ENCODE data around the gene OGFR. TPM values are rescaled to one million over a fixed set of nuclear protein-coding genes. Genes with fewer than 3 reads are reported as not detected.

Gene OGFR
- total RNA-seq, 3 donors from 2014 or later: 39.3 to 63.1 (median 48.5) TPM

DNA sequence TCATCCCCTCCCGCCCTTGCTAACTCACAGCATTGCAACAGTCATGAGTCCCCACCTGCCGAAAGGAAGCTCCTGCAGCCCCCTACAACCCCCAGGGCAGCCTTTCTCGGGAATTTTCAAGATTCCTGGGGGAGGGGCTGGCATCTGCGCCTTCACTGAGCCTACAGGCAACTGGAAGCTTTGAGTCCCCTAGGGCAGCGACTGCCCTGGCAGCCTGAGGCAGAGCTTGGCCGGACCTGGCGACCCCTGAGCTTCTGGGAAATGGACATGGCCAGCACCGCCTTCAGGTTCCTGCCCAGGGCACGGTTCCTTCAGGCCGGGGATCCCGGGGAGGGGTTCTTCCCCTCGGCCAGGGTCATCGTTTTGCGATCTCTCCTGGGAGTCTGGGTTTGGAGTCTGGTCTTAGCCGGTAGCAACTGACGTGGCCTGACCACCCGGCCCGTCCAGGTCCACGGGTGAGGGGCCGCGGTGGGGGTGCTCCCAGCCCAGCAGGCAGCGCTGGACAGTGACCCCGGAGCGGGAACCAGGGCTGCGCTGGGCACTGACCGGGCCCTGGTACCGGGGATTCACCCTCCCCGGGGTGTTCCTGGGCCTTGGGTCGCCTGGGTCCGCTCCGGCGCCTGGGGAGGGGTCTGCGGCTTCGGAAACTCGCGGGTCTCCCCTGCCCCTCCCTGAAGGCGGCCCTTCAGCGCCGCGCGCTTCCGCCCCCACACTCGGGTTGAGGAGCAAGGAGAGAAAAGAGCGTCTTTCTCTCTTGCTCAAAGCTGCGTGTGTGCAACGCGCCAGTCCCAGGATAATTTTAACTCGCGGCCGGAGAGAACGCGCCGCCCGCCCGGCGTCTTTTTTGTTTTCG is 11.6 kb downstream of the OGFR start:
- no peak overlapping the region for H3K4me3 ChIP-seq
- no peak for ATAC-seq
- H3K36me3 ChIP-seq (ENCODE audit: low read depth): peaks cover 4% of the 10 kb centered on the region
- TF ChIP-seq, protein P1, sequence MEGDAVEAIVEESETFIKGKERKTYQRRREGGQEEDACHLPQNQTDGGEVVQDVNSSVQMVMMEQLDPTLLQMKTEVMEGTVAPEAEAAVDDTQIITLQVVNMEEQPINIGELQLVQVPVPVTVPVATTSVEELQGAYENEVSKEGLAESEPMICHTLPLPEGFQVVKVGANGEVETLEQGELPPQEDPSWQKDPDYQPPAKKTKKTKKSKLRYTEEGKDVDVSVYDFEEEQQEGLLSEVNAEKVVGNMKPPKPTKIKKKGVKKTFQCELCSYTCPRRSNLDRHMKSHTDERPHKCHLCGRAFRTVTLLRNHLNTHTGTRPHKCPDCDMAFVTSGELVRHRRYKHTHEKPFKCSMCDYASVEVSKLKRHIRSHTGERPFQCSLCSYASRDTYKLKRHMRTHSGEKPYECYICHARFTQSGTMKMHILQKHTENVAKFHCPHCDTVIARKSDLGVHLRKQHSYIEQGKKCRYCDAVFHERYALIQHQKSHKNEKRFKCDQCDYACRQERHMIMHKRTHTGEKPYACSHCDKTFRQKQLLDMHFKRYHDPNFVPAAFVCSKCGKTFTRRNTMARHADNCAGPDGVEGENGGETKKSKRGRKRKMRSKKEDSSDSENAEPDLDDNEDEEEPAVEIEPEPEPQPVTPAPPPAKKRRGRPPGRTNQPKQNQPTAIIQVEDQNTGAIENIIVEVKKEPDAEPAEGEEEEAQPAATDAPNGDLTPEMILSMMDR (IDR thresholded peaks at IDR 0.05): no peak
- intact Hi-C loops (cut with DNase I, micrococcal nuclease): no loop called here
- no peaks in the 10 kb centered on the region for H3K9me3 ChIP-seq
- DNase-seq: no peak
- peaks cover 27% of the 10 kb centered on the region for H3K4me1 ChIP-seq (ENCODE audit: low read depth)

DNA sequence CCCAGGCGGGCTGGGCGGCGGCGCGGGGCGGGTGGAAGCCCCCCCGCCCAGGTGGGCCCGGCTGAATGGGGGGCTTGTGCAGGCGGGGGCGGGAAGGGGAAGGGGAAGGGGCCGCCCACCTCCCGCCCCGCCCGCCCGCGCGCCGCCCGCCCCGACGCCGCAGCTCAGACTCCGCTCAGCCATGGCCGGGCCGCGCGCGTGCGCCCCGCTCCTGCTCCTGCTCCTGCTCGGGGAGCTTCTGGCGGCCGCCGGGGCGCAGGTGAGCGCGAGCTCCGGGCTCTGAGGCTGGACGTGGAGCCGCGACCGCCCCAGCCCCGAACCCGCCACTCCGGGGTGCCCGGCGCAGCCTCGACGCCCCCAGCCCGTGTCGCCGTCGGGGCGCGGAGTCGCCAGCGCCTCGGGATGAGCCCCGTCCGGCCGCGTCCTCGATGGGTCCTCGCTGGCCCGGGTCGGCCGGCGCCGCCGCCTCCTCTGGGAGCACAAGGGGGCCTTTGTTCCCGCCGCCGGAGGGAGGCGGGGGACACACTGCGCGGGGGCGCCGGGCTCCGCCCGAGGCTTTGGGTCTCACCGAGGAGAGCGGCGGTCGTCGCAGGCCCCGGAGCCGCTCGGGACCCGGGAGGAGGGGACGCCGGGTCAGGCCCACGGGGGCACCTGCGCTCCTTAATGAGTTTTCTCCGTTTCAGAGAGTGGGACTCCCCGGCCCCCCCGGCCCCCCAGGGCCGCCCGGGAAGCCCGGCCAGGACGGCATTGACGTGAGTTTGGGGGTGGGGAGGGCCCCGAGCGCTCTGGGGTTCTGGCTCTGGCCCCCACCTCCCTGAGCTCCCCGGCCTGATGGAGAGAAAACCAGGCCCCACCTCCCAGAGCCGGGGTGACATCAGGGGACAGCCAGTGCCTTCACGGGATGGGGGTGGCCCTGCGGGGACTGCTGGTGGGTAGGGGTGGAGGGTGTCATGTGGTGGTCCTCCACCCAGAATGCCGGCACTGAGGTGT is 12.5 kb downstream of the OGFR start, which contains the start of gene COL9A3:
TSS of gene COL9A3 (plus strand) at position 167 of the 990 bp plus-strand sequence. CDS start at position 182, 15 bp downstream.
- Histone ChIP-seq H3K4me1 (ENCODE audit: low read depth) (peaks cover 27% of the 10 kb centered on the region), H3K36me3 (ENCODE audit: low read depth) (no peaks in the 10 kb centered on the region), H3K4me3 (no peak within 1 kb of the TSS), H3K9me3 (no peaks in the 10 kb centered on the region)
- intact Hi-C loops (cut with DNase I, micrococcal nuclease): no loop called here
- DNase-seq (no peak), ATAC-seq (no peak)
- TF ChIP-seq, protein P1 (IDR thresholded peaks at IDR 0.05): no peak

DNA sequence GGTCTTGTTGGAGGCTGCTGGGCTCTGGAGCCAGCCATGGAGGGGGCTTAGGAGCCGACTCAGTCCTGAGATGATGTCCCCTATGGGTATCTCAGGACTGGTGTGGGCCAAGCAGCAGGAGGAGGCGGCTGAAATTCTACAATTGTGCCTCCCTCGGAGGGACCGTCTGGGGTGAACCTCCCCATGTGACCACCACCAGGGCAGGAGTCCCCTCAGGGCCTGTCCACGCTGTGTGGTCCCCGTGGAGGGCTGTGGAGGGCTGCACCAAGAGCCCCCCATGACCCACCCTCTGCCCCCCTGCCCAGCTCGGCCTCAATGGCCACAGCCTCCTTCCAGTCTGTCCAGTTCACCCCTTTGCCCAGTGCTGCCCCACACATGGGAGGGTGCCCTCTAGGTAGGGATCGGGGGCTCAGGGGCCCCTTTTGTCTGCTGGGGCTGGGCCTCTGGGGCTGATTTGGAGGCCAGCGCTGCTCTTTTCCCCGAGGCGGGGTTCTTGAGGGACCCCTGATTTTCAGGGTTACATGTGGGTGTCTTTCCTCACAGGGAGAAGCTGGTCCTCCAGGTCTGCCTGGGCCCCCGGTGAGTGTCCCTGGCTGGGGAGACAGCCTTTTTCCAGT is 13.4 kb downstream of the OGFR start:
- TF ChIP-seq, protein P1 (IDR thresholded peaks at IDR 0.05): no peak
- Histone ChIP-seq H3K4me3 (no peak overlapping the region), H3K9me3 (no peaks in the 10 kb centered on the region), H3K4me1 (ENCODE audit: low read depth) (peaks cover 27% of the 10 kb centered on the region), H3K36me3 (ENCODE audit: low read depth) (no peaks in the 10 kb centered on the region)
- no peak for DNase-seq
- intact Hi-C loops (cut with DNase I, micrococcal nuclease): no loop called here
- no peak for ATAC-seq

DNA sequence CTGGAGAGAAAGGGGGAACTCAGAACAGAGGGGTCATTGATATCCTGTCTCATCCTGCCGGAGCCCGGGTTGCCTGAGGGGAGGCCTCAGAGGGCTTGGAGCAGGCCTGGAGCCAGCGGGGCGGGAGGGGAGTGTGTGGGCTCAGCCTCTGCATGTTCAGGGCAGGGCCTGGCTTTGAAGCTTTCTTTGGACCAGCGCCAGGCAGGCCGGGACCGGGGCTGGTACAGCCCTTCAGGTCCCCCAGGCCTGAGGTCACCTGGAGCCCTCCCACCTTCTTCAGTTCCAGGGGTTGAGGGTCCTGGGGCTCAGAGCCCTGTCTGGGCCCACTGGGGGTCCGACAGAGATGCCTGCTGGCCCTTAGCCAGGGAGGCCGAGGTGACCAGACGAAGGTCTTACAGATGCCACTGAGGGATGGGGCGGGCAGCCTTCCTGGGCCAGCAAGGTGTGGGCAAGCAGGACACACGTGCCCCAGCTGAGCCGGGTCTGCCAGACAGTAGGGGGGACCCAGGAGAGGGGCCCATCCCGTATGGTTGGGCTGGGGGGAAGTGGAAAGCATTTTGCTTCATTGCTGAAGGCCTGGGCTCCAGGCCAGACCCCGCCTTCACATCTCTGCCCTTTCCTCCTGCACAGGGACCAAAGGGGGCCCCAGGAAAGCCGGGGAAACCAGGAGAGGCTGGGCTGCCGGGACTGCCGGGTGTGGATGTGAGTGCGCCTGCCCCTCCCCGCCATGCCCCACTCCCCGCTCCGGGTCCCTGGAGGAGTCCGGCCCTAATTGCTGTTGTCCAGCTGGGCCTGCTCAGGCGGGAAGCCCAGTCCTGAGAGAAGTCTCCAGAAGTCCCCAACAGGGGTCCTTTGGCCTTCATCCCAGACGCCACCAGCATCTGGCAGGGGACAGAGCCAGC is 14.2 kb downstream of the OGFR start:
- DNase-seq (peak in 1 of 3 donors; percentile 54), ATAC-seq (peak; percentile 31)
- Histone ChIP-seq H3K9me3 (no peaks in the 10 kb centered on the region), H3K4me1 (ENCODE audit: low read depth) (peaks cover 27% of the 10 kb centered on the region), H3K4me3 (no peak overlapping the region), H3K36me3 (ENCODE audit: low read depth) (no peaks in the 10 kb centered on the region)
- intact Hi-C loops (cut with DNase I, micrococcal nuclease): no loop called here
- TF ChIP-seq, protein P1 (IDR thresholded peaks at IDR 0.05): no peak
